Measurements from ENCODE around the gene SOX13.
A peak's percentile ranks its signal among the peaks of the same experiment; 100 is the strongest.

The SOX13 gene

GRCh38 chr1:204162494-204163074 lies 89.7 kb downstream of the SOX13 start:
- H3K36me3 ChIP-seq, result no peaks in the 10 kb centered on the region
- H3K27ac ChIP-seq, result no peak overlapping the region
- no peak overlapping the region for H3K4me3 ChIP-seq (ENCODE audit: low read depth in 1 of 2, low read length in 1 of 2)
- H3K27me3 ChIP-seq, result peaks cover 28% of the 10 kb centered on the region
- H3K4me1 ChIP-seq (ENCODE audit: control insufficient read depth in 1 of 2, insufficient read depth in 1 of 2, low read depth in 1 of 2, low read length in 1 of 2), result no peaks in the 10 kb centered on the region
- peak; percentile 90 for TF ChIP-seq CTCF (IDR thresholded peaks at IDR 0.05)
- H3K9me3 ChIP-seq, result no peaks in the 10 kb centered on the region

DNA sequence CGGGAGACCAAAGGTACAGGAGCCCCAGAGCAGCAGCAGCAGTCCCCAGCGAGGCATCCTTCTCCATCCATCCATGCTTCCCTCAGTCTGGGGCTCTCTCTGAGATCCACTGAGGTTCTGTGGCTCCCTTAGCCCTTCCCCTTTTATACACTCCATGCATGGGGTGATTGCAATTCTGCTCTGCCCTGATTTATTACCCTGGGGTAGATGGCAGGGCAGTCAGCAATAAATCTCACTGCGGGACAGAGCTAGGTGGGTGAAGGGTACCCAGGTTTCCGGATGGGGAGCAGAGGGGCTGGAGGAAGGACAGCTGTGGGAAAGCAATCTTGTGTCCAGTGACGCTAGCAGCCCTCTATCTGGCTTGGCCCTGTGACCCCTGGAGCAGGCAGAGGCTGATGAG lies 93.3 kb downstream of the SOX13 start, which contains the start of gene REN:
REN (minus strand) TSS at position 119 of the 400 bp plus-strand sequence; CDS start at position 75, 44 bp downstream.
- no peaks in the 10 kb centered on the region for H3K4me1 ChIP-seq (ENCODE audit: control insufficient read depth in 1 of 2, insufficient read depth in 1 of 2, low read depth in 1 of 2, low read length in 1 of 2)
- H3K9me3 ChIP-seq, result peaks cover 22% of the 10 kb centered on the region
- peaks cover 27% of the 10 kb centered on the region for H3K27me3 ChIP-seq
- TF ChIP-seq CTCF (IDR thresholded peaks at IDR 0.05), result no peak
- H3K4me3 ChIP-seq (ENCODE audit: low read depth in 1 of 2, low read length in 1 of 2), result no peak within 1 kb of the TSS
- H3K27ac ChIP-seq, result no peak within 1 kb of the TSS
- H3K36me3 ChIP-seq, result no peaks in the 10 kb centered on the region

- Histone ChIP-seq H3K36me3 (no peaks in the 10 kb centered on the region), H3K27ac (no peak overlapping the region), H3K4me1 (ENCODE audit: control insufficient read depth in 1 of 2, insufficient read depth in 1 of 2, low read depth in 1 of 2, low read length in 1 of 2) (no peaks in the 10 kb centered on the region), H3K4me3 (ENCODE audit: low read depth in 1 of 2, low read length in 1 of 2) (no peak overlapping the region), H3K27me3 (peaks cover 23% of the 10 kb centered on the region), H3K9me3 (peaks cover 22% of the 10 kb centered on the region)
- no peak for TF ChIP-seq CTCF (IDR thresholded peaks at IDR 0.05)
Measured at GRCh38 chr1:204167730-204168129, 94.8 kb downstream of the SOX13 start.

- Histone ChIP-seq H3K4me3 (ENCODE audit: low read depth in 1 of 2, low read length in 1 of 2) (no peak overlapping the region), H3K27me3 (peaks cover 23% of the 10 kb centered on the region), H3K27ac (no peak overlapping the region), H3K4me1 (ENCODE audit: control insufficient read depth in 1 of 2, insufficient read depth in 1 of 2, low read depth in 1 of 2, low read length in 1 of 2) (no peaks in the 10 kb centered on the region), H3K36me3 (no peaks in the 10 kb centered on the region), H3K9me3 (peaks cover 22% of the 10 kb centered on the region)
- no peak for TF ChIP-seq CTCF (IDR thresholded peaks at IDR 0.05)
Measured at GRCh38 chr1:204169858-204170257, 96.9 kb downstream of the SOX13 start.

- peaks cover 25% of the 10 kb centered on the region for H3K27me3 ChIP-seq
- TF ChIP-seq CTCF (IDR thresholded peaks at IDR 0.05), result no peak
- H3K36me3 ChIP-seq, result no peaks in the 10 kb centered on the region
- H3K27ac ChIP-seq, result no peak overlapping the region
- no peak overlapping the region for H3K4me3 ChIP-seq (ENCODE audit: low read depth in 1 of 2, low read length in 1 of 2)
- peaks cover 22% of the 10 kb centered on the region for H3K9me3 ChIP-seq
- H3K4me1 ChIP-seq (ENCODE audit: control insufficient read depth in 1 of 2, insufficient read depth in 1 of 2, low read depth in 1 of 2, low read length in 1 of 2), result no peaks in the 10 kb centered on the region
Measured at GRCh38 chr1:204170494-204171155, 97.7 kb downstream of the SOX13 start.

All from neutrophil (primary cell).